ENCODE measurements around the gene NIBAN1. TPM values are rescaled to one million over a fixed set of nuclear protein-coding genes. Genes with fewer than 3 reads are reported as not detected.

NIBAN1 gene
- total and polyA plus RNA-seq, 9 of the 15 experiments (the other 6 are each of a cell fraction or from before 2014, with no cell fraction given): 1.5 to 26.6 (median 16.2) TPM

- no peak for TF ChIP-seq ZNF121 (CRISPR knock-in tag; conservative IDR thresholded peaks at IDR 0.05)
- TF ChIP-seq ERF (CRISPR knock-in tag; IDR thresholded peaks at IDR 0.05): no peak
- TF ChIP-seq ZBTB8A (IDR thresholded peaks at IDR 0.05; ENCODE audit: partially characterized antibody): no peak
- TF ChIP-seq POLR3A (IDR thresholded peaks at IDR 0.05; ENCODE audit: borderline replicate concordance, extremely low read depth, insufficient read depth, insufficient read length): no peak
- TF ChIP-seq ZNF274 (IDR thresholded peaks at IDR 0.05; ENCODE audit: borderline replicate concordance, low read depth, low read length): no peak
- TF ChIP-seq ESRRA (IDR thresholded peaks at IDR 0.05; ENCODE audit: borderline replicate concordance, low read depth): no peak
- no peak for TF ChIP-seq LCOR (CRISPR knock-in tag; IDR thresholded peaks at IDR 0.05)
- TF ChIP-seq ZNF407 (IDR thresholded peaks at IDR 0.05; ENCODE audit: low read depth): no peak
- TF ChIP-seq AFF1 (IDR thresholded peaks at IDR 0.05; ENCODE audit: low read depth in 1 of 2, partially characterized antibody in 2 of 2): no peak
Observed at GRCh38 chr1:184952428-184952827, 21.9 kb downstream of the NIBAN1 start (continued).

Data from K562 (cell line).